ENCODE data around the gene DNAJA4. TPM values are rescaled to one million over a fixed set of nuclear protein-coding genes. Genes with fewer than 3 reads are reported as not detected.

Gene DNAJA4
- total and polyA plus RNA-seq, 9 of the 15 experiments (the other 6 are each of a cell fraction or from before 2014, with no cell fraction given) = 0.11 to 1.0 (median 0.16) TPM; not detected in 4

DNA sequence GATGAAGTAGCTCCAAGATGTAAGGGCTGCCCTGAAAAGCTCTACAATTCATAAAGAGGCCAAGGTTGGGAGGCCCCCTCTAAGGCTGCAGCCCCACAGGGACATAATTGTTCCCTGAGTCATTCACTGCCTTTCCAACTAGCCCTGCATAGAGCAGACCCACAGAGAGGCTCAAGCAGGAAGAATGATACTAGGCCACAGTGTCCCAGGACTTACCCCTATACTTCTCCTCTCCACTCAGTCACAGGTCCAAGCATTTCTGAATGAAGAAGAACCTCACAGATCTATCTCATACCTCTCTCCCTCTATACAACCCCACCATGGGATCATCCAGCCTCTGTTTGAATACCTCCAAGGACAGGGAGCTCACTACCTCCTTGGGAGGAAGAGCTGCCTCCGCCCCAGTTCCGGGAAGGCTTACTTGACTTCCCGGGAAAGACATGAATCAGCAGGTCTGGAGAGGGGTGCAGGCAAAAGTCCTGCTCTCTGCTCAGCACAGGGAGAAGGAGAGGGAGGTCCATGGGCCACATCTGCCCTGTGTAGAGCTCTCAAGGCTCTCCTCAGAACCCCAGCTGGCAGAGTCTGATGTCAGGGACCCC is 41.9 kb downstream of the DNAJA4 start (continued):
- TF ChIP-seq, protein P1, sequence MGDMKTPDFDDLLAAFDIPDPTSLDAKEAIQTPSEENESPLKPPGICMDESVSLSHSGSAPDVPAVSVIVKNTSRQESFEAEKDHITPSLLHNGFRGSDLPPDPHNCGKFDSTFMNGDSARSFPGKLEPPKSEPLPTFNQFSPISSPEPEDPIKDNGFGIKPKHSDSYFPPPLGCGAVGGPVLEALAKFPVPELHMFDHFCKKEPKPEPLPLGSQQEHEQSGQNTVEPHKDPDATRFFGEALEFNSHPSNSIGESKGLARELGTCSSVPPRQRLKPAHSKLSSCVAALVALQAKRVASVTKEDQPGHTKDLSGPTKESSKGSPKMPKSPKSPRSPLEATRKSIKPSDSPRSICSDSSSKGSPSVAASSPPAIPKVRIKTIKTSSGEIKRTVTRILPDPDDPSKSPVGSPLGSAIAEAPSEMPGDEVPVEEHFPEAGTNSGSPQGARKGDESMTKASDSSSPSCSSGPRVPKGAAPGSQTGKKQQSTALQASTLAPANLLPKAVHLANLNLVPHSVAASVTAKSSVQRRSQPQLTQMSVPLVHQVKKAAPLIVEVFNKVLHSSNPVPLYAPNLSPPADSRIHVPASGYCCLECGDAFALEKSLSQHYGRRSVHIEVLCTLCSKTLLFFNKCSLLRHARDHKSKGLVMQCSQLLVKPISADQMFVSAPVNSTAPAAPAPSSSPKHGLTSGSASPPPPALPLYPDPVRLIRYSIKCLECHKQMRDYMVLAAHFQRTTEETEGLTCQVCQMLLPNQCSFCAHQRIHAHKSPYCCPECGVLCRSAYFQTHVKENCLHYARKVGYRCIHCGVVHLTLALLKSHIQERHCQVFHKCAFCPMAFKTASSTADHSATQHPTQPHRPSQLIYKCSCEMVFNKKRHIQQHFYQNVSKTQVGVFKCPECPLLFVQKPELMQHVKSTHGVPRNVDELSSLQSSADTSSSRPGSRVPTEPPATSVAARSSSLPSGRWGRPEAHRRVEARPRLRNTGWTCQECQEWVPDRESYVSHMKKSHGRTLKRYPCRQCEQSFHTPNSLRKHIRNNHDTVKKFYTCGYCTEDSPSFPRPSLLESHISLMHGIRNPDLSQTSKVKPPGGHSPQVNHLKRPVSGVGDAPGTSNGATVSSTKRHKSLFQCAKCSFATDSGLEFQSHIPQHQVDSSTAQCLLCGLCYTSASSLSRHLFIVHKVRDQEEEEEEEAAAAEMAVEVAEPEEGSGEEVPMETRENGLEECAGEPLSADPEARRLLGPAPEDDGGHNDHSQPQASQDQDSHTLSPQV (IDR thresholded peaks at IDR 0.05) = peak; percentile 74; the same call in 1 of the 2 replicates
- TF ChIP-seq SMARCB1 (IDR thresholded peaks at IDR 0.05; ENCODE audit: insufficient read length, low read depth) = no peak
- TF ChIP-seq ELF1 (tag; IDR thresholded peaks at IDR 0.05) = peak; percentile 77
- TF ChIP-seq C11orf30 (IDR thresholded peaks at IDR 0.05; ENCODE audit: low read depth) = peak; percentile 92
- TF ChIP-seq HLTF (IDR thresholded peaks at IDR 0.05) = 0 out of 2 replicates have a peak, but pooled peaks have one; percentile 53
- no peak for TF ChIP-seq ZC3H11A (IDR thresholded peaks at IDR 0.05; ENCODE audit: low read depth, low read length)
- no peak for TF ChIP-seq ZNF830 (CRISPR knock-in tag; IDR thresholded peaks at IDR 0.05)
- peak; percentile 99 for TF ChIP-seq BCOR (IDR thresholded peaks at IDR 0.05)
- no peak for TF ChIP-seq FOXJ3 (CRISPR knock-in tag; IDR thresholded peaks at IDR 0.05)
- TF ChIP-seq SMARCE1 (IDR thresholded peaks at IDR 0.05) = peak; percentile 60; the same call in 1 of the 2 replicates
- TF ChIP-seq, protein P2, sequence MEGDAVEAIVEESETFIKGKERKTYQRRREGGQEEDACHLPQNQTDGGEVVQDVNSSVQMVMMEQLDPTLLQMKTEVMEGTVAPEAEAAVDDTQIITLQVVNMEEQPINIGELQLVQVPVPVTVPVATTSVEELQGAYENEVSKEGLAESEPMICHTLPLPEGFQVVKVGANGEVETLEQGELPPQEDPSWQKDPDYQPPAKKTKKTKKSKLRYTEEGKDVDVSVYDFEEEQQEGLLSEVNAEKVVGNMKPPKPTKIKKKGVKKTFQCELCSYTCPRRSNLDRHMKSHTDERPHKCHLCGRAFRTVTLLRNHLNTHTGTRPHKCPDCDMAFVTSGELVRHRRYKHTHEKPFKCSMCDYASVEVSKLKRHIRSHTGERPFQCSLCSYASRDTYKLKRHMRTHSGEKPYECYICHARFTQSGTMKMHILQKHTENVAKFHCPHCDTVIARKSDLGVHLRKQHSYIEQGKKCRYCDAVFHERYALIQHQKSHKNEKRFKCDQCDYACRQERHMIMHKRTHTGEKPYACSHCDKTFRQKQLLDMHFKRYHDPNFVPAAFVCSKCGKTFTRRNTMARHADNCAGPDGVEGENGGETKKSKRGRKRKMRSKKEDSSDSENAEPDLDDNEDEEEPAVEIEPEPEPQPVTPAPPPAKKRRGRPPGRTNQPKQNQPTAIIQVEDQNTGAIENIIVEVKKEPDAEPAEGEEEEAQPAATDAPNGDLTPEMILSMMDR (IDR thresholded peaks at IDR 0.05 in 2 of 3, conservative IDR thresholded peaks at IDR 0.05 in 1 of 3; ENCODE audit: insufficient read depth in 2 of 3, low read depth in 1 of 3, low read length in 3 of 3) = no peak
- TF ChIP-seq ZNF143 (CRISPR knock-in tag; IDR thresholded peaks at IDR 0.05) = no peak
- peak; percentile 76 to 92; a peak in 3 of 4 replicates for TF ChIP-seq RCOR1 (IDR thresholded peaks at IDR 0.05; ENCODE audit: borderline replicate concordance in 1 of 2, low read depth in 2 of 2, low read length in 2 of 2)
- TF ChIP-seq EP300 (IDR thresholded peaks at IDR 0.05; ENCODE audit: low read length) = peak; percentile 71
- TF ChIP-seq ZNF316 (IDR thresholded peaks at IDR 0.05) = peak; percentile 91
- TF ChIP-seq, protein P3, sequence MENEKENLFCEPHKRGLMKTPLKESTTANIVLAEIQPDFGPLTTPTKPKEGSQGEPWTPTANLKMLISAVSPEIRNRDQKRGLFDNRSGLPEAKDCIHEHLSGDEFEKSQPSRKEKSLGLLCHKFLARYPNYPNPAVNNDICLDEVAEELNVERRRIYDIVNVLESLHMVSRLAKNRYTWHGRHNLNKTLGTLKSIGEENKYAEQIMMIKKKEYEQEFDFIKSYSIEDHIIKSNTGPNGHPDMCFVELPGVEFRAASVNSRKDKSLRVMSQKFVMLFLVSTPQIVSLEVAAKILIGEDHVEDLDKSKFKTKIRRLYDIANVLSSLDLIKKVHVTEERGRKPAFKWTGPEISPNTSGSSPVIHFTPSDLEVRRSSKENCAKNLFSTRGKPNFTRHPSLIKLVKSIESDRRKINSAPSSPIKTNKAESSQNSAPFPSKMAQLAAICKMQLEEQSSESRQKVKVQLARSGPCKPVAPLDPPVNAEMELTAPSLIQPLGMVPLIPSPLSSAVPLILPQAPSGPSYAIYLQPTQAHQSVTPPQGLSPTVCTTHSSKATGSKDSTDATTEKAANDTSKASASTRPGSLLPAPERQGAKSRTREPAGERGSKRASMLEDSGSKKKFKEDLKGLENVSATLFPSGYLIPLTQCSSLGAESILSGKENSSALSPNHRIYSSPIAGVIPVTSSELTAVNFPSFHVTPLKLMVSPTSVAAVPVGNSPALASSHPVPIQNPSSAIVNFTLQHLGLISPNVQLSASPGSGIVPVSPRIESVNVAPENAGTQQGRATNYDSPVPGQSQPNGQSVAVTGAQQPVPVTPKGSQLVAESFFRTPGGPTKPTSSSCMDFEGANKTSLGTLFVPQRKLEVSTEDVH (IDR thresholded peaks at IDR 0.05; ENCODE audit: low read depth, partially characterized antibody) = peak; percentile 34
- no peak for TF ChIP-seq BRD4 (IDR thresholded peaks at IDR 0.05)
- TF ChIP-seq SIN3B (IDR thresholded peaks at IDR 0.05; ENCODE audit: low read depth) = no peak
- TF ChIP-seq DPF2 (IDR thresholded peaks at IDR 0.05) = peak; percentile 78
- no peak for TF ChIP-seq XRCC3 (IDR thresholded peaks at IDR 0.05)
- TF ChIP-seq MTA1 (IDR thresholded peaks at IDR 0.05; ENCODE audit: borderline replicate concordance) = 0 out of 2 replicates have a peak, but pooled peaks have one; percentile 21
- 0 out of 4 replicates have a peak, but pooled peaks of 1 of the 2 experiments have one; percentile 5 for TF ChIP-seq FOXK2 (conservative IDR thresholded peaks at IDR 0.05 in 1 of 2, IDR thresholded peaks at IDR 0.05 in 1 of 2; ENCODE audit: low read depth in 2 of 2)
- 0 out of 2 replicates have a peak, but pooled peaks have one; percentile 52 for TF ChIP-seq PTBP1 (IDR thresholded peaks at IDR 0.05; ENCODE audit: low read depth, low read length)

Data from K562 (cell line).